ENCODE data around the gene PRR16.

DNA sequence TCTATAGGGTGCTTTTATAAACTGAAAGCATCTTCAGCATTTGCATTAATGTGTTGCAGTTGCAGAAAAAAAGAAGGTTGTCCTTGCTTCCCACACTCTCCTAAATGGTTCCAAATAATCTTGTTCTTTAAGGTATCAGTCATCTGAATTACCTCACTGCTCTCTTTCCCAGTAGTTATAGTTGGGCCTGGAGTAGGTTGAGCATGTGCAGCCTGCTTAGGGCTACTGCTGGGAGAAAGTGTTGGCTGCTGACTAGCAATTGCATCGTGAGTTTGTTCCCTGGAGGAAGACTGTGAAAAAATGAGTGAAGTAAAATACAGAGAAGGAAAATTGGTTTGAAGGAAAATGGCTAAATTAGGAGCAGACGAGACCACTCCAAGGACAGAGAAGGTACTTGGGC, 74.5 kb downstream of the PRR16 start:
- no peak for TF ChIP-seq ISL1 (CRISPR knock-in tag; IDR thresholded peaks at IDR 0.05)
- TF ChIP-seq ZFP30 (CRISPR knock-in tag; IDR thresholded peaks at IDR 0.05) = no peak
- TF ChIP-seq CSDC2 (CRISPR knock-in tag; IDR thresholded peaks at IDR 0.05) = no peak
- TF ChIP-seq, protein P1, sequence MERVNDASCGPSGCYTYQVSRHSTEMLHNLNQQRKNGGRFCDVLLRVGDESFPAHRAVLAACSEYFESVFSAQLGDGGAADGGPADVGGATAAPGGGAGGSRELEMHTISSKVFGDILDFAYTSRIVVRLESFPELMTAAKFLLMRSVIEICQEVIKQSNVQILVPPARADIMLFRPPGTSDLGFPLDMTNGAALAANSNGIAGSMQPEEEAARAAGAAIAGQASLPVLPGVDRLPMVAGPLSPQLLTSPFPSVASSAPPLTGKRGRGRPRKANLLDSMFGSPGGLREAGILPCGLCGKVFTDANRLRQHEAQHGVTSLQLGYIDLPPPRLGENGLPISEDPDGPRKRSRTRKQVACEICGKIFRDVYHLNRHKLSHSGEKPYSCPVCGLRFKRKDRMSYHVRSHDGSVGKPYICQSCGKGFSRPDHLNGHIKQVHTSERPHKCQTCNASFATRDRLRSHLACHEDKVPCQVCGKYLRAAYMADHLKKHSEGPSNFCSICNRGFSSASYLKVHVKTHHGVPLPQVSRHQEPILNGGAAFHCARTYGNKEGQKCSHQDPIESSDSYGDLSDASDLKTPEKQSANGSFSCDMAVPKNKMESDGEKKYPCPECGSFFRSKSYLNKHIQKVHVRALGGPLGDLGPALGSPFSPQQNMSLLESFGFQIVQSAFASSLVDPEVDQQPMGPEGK (CRISPR knock-in tag; IDR thresholded peaks at IDR 0.05; ENCODE audit: borderline replicate concordance) = no peak
- TF ChIP-seq ARNTL (CRISPR knock-in tag; IDR thresholded peaks at IDR 0.05; ENCODE audit: borderline replicate concordance, low read depth) = no peak
- no peak for TF ChIP-seq ZNF8 (CRISPR knock-in tag; IDR thresholded peaks at IDR 0.05)
